Loucy (cell line): ENCODE data around the gene TRIM63.
"Not testable (repeated sequence)": the region's sequence is repeated elsewhere in the genome, so short reads cannot be mapped to it uniquely, and the experiment has no call there.

Experiments
- H2AFZ ChIP-seq: fragments of 200-600 bp; sonication (generic); 2 replicates; pipeline ENCODE4 v1.6.0; 2016; ENCODE audit warnings: antibody characterized with exemption, mild to moderate bottlenecking, low read length, moderate library complexity
- H3F3A ChIP-seq: fragments of 200-600 bp; 2 replicates; pipeline ENCODE4 v1.6.0; 2016; ENCODE audit warnings: antibody characterized with exemption, low read depth, mild to moderate bottlenecking
- H3K27me3 ChIP-seq: fragments of 200-600 bp; sonication (generic); 2 replicates; pipeline ENCODE4 v1.6.1; 2014; ENCODE audit warnings: low read length, mild to moderate bottlenecking; ENCODE audit not compliant: insufficient read depth, poor library complexity, severe bottlenecking
- H3K36me3 ChIP-seq: fragments of 200-600 bp; sonication (generic); 2 replicates; pipeline ENCODE4 v1.6.1; 2016; ENCODE audit warnings: low read length; ENCODE audit not compliant: insufficient read depth
- H3K4me1 ChIP-seq: fragments of 200-600 bp; sonication (generic); 2 replicates; pipeline ENCODE4 v1.5.1; 2014; ENCODE audit warnings: low read length, mild to moderate bottlenecking; ENCODE audit not compliant: insufficient read depth, poor library complexity, severe bottlenecking
- H3K4me2 ChIP-seq: fragments of 200-600 bp; sonication (generic); 2 replicates; pipeline ENCODE4 v1.6.0; 2014; ENCODE audit warnings: antibody characterized with exemption, low read length, low read depth, mild to moderate bottlenecking; ENCODE audit not compliant: poor library complexity, severe bottlenecking
- H3K4me3 ChIP-seq: fragments of 200-600 bp; sonication (generic); 2 replicates; pipeline ENCODE4 v1.5.1; 2014; ENCODE audit warnings: low read length, mild to moderate bottlenecking, mixed read lengths; ENCODE audit not compliant: poor library complexity, severe bottlenecking
- H3K79me2 ChIP-seq: fragments of 200-600 bp; sonication (generic); 2 replicates; pipeline ENCODE4 v1.6.1; 2014; ENCODE audit warnings: low read length; ENCODE audit not compliant: insufficient read depth
- H3K9ac ChIP-seq: fragments of 200-600 bp; sonication (generic); 2 replicates; pipeline ENCODE4 v1.6.0; 2014; ENCODE audit warnings: mild to moderate bottlenecking, low read depth, low read length, moderate library complexity; ENCODE audit not compliant: poor library complexity, severe bottlenecking
- H3K9me2 ChIP-seq: fragments of 200-600 bp; sonication (generic); replicated peaks from 2 replicates; pipeline ENCODE4 v1.6.1; 2016; ENCODE audit warnings: low read depth, low read length, mixed read lengths
- H3K9me3 ChIP-seq: fragments of 200-600 bp; sonication (generic); 2 replicates; pipeline ENCODE4 v1.6.1; 2014; ENCODE audit warnings: mild to moderate bottlenecking, antibody characterized with exemption, low read length, low read depth; ENCODE audit not compliant: insufficient read depth
- H4K20me1 ChIP-seq: fragments of 200-600 bp; sonication (generic); 2 replicates; pipeline ENCODE4 v1.6.0; 2014; ENCODE audit warnings: antibody characterized with exemption, low read length, mild to moderate bottlenecking; ENCODE audit not compliant: insufficient read depth, poor library complexity, severe bottlenecking
- CTCF ChIP-seq: fragments of 200-600 bp; sonication (generic); conservative IDR thresholded peaks from 2 replicates; pipeline ENCODE4 v1.5.1; 2014; ENCODE audit warnings: mild to moderate bottlenecking, antibody characterized with exemption, low read length
- EZH2phosphoT487 ChIP-seq: fragments of 200-600 bp; IDR thresholded peaks from 2 replicates; pipeline ENCODE4 v1.6.1; 2018; ENCODE audit warnings: antibody characterized with exemption, mild to moderate bottlenecking, moderate library complexity, borderline replicate concordance

Gene TRIM63

GRCh38 chr1:26094677-26095383 lies 27.4 kb upstream of the TRIM63 start:
- H3K9ac ChIP-seq, result no peak overlapping the region
- H3F3A ChIP-seq, result no peaks in the 10 kb centered on the region
- H4K20me1 ChIP-seq, result no peaks in the 10 kb centered on the region
- H3K4me1 ChIP-seq, result peaks cover 9% of the 10 kb centered on the region
- H3K4me3 ChIP-seq, result no peak overlapping the region
- no peaks in the 10 kb centered on the region for H3K27me3 ChIP-seq
- H3K36me3 ChIP-seq, result no peaks in the 10 kb centered on the region
- no peak overlapping the region for H3K4me2 ChIP-seq
- H3K9me3 ChIP-seq, result no peaks in the 10 kb centered on the region
- TF ChIP-seq CTCF, result no peak
- no peak for TF ChIP-seq EZH2phosphoT487
- H3K79me2 ChIP-seq, result no peaks in the 10 kb centered on the region
- H2AFZ ChIP-seq, result no peak overlapping the region
- no peaks in the 10 kb centered on the region for H3K9me2 ChIP-seq

- no peaks in the 10 kb centered on the region for H3F3A ChIP-seq
- peaks cover 9% of the 10 kb centered on the region for H3K4me1 ChIP-seq
- no peak overlapping the region for H3K4me3 ChIP-seq
- H3K4me2 ChIP-seq, result no peak overlapping the region
- no peaks in the 10 kb centered on the region for H3K9me2 ChIP-seq
- H4K20me1 ChIP-seq, result no peaks in the 10 kb centered on the region
- no peaks in the 10 kb centered on the region for H3K36me3 ChIP-seq
- H3K79me2 ChIP-seq, result no peaks in the 10 kb centered on the region
- no peak overlapping the region for H3K9ac ChIP-seq
- TF ChIP-seq EZH2phosphoT487, result no peak
- H3K27me3 ChIP-seq, result no peaks in the 10 kb centered on the region
- H2AFZ ChIP-seq, result no peak overlapping the region
- no peaks in the 10 kb centered on the region for H3K9me3 ChIP-seq
Measured at GRCh38 chr1:26094076-26094669, 26.7 kb upstream of the TRIM63 start.

- H3K4me1 ChIP-seq, H3K4me3 ChIP-seq, H3K9me2 ChIP-seq, H3K79me2 ChIP-seq, H2AFZ ChIP-seq, H3K4me2 ChIP-seq, H4K20me1 ChIP-seq, H3K9me3 ChIP-seq, H3K36me3 ChIP-seq, H3K27me3 ChIP-seq, H3F3A ChIP-seq, H3K9ac ChIP-seq: not testable (repeated sequence)
Measured at GRCh38 chr1:26093569-26093968, 26.1 kb upstream of the TRIM63 start.

- no peaks in the 10 kb centered on the region for H3K36me3 ChIP-seq
- H4K20me1 ChIP-seq, result no peaks in the 10 kb centered on the region
- peaks cover 2% of the 10 kb centered on the region for H3K4me1 ChIP-seq
- H3K9ac ChIP-seq, result no peak overlapping the region
- H3K4me2 ChIP-seq, result no peak overlapping the region
- H3F3A ChIP-seq, result no peaks in the 10 kb centered on the region
- H3K4me3 ChIP-seq, result no peak overlapping the region
- no peaks in the 10 kb centered on the region for H3K9me3 ChIP-seq
- TF ChIP-seq CTCF (no peak), EZH2phosphoT487 (no peak)
- H3K79me2 ChIP-seq, result no peaks in the 10 kb centered on the region
- no peaks in the 10 kb centered on the region for H3K27me3 ChIP-seq
- H3K9me2 ChIP-seq, result no peaks in the 10 kb centered on the region
- H2AFZ ChIP-seq, result no peak overlapping the region
Measured at GRCh38 chr1:26092422-26092821, 25.0 kb upstream of the TRIM63 start.
